ENCODE data around the gene EPHB1. TPM values are rescaled to one million over a fixed set of nuclear protein-coding genes. Genes with fewer than 3 reads are reported as not detected.

EPHB1 gene
- total RNA-seq, 1 experiment from 2014 or later: 7.0 TPM

DNA sequence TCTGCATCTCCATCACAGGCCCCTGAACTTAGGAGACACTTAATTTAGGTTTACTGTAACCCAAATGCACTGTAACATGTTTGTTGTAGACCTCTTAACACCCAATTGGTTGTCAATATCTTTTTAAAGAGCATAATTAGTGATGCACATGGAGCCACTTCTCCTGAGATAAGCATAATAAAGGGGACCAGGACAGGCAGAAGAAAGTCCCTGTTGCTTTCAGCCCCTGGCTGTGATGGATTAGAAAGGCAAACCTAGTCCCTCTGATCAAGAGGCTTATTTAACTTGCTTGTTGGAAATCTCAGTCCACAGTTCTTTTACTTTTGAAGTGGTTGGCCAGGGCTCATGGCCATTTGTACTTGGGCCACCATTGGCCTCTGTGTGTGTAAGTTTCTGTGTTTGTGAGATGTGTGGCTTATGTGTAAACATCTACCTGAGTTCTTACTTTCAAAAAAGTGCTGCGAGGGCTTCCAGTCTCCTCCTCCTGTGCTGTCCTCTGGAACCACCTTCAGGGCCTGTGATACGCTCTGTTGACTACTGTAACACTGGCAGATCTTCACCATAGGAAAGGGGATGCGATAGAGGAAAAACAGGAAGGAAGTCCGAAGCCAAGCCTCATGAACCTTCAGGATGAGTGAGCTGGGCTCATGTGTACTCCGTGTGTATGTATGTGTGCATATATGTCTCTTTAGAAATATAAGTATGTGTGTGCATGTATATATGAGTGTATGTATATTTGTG is 136.2 kb downstream of the EPHB1 start (continued):
- TF ChIP-seq, protein P1, sequence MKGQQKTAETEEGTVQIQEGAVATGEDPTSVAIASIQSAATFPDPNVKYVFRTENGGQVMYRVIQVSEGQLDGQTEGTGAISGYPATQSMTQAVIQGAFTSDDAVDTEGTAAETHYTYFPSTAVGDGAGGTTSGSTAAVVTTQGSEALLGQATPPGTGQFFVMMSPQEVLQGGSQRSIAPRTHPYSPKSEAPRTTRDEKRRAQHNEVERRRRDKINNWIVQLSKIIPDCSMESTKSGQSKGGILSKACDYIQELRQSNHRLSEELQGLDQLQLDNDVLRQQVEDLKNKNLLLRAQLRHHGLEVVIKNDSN (CRISPR knock-in tag; IDR thresholded peaks at IDR 0.05): no peak

DNA sequence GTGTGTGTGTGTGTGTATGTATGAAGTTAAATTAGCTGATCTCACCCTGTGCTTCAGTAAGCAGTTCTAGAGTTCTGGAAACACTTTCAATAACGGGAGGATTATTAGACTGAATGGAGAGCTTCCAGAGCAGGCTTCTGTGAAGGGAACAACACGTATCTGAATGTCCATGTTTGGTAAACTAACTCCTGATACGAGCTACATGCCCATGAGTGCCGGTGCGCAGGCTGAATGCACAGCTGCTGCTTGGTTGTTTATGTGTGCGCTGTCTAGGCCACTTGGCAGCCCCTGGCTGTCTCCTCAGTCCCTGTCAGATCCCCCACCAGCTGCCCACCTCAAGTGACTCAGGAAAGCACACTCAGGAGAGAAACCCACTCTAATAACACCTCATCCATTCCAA is 137.0 kb downstream of the EPHB1 start:
- peaks cover 31% of the 10 kb centered on the region for H3K4me1 Mint-ChIP-seq
- ATAC-seq (no peak), DNase-seq (ENCODE audit: low spot score) (no peak)
- no peak for TF ChIP-seq NFYB (CRISPR knock-in tag; conservative IDR thresholded peaks at IDR 0.05; ENCODE audit: low read depth)
- TF ChIP-seq, protein P2, sequence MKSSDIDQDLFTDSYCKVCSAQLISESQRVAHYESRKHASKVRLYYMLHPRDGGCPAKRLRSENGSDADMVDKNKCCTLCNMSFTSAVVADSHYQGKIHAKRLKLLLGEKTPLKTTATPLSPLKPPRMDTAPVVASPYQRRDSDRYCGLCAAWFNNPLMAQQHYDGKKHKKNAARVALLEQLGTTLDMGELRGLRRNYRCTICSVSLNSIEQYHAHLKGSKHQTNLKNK (CRISPR knock-in tag; IDR thresholded peaks at IDR 0.05): no peak
- TF ChIP-seq, protein P3, sequence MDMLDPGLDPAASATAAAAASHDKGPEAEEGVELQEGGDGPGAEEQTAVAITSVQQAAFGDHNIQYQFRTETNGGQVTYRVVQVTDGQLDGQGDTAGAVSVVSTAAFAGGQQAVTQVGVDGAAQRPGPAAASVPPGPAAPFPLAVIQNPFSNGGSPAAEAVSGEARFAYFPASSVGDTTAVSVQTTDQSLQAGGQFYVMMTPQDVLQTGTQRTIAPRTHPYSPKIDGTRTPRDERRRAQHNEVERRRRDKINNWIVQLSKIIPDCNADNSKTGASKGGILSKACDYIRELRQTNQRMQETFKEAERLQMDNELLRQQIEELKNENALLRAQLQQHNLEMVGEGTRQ (CRISPR knock-in tag; IDR thresholded peaks at IDR 0.05): no peak
- no peak for TF ChIP-seq FOXP1 (CRISPR knock-in tag; IDR thresholded peaks at IDR 0.05; ENCODE audit: borderline replicate concordance)
- TF ChIP-seq, protein P4, sequence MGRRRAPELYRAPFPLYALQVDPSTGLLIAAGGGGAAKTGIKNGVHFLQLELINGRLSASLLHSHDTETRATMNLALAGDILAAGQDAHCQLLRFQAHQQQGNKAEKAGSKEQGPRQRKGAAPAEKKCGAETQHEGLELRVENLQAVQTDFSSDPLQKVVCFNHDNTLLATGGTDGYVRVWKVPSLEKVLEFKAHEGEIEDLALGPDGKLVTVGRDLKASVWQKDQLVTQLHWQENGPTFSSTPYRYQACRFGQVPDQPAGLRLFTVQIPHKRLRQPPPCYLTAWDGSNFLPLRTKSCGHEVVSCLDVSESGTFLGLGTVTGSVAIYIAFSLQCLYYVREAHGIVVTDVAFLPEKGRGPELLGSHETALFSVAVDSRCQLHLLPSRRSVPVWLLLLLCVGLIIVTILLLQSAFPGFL (CRISPR knock-in tag; IDR thresholded peaks at IDR 0.05; ENCODE audit: borderline replicate concordance): no peak
- TF ChIP-seq, protein P5, sequence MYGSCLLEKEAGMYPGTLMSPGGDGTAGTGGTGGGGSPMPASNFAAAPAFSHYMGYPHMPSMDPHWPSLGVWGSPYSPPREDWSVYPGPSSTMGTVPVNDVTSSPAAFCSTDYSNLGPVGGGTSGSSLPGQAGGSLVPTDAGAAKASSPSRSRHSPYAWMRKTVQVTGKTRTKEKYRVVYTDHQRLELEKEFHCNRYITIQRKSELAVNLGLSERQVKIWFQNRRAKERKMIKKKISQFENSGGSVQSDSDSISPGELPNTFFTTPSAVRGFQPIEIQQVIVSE (CRISPR knock-in tag; IDR thresholded peaks at IDR 0.05; ENCODE audit: borderline replicate concordance): no peak
- peaks cover 92% of the 10 kb centered on the region for H3K27me3 Mint-ChIP-seq (ENCODE audit: low read depth)
- CTCF ChIA-PET: no interaction called here
- H3K27ac Mint-ChIP-seq: no peak overlapping the region
- POLR2A ChIA-PET: no interaction called here
- H3K9me3 Mint-ChIP-seq: no peaks in the 10 kb centered on the region
- no peak overlapping the region for H3K4me3 Mint-ChIP-seq
- no peaks in the 10 kb centered on the region for H3K36me3 Mint-ChIP-seq

DNA sequence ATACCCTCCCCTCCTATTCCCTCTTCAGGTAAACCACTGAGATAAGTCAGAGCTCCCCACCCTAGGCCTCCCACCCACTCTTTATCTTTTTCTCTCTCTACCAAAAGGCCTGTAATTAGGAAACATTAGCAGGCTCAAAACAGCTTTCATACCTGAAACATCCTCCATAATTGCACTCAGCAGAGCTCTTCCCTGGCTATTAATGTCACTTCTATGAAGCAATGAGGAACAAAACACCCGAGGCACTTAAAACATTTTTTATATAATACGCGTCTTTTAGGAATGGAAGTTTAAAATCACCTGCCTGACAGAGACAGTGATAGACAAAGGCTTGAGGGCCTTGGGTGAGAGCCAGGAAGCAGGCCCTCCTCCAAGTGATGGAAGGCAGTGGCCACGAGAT is 138.9 kb downstream of the EPHB1 start:
- Mint-ChIP-seq H3K36me3 (no peaks in the 10 kb centered on the region), H3K4me3 (no peak overlapping the region), H3K9me3 (no peaks in the 10 kb centered on the region), H3K27ac (no peak overlapping the region), H3K27me3 (ENCODE audit: low read depth) (peaks cover 82% of the 10 kb centered on the region), H3K4me1 (peaks cover 48% of the 10 kb centered on the region)
- ChIA-PET CTCF (interaction anchor here (1.1 kb wide), 1 partner anchor 139 kb away, joined by 4 read pairs; the partner anchor contains the start of gene EPHB1), POLR2A (no interaction called here)
- no peak for TF ChIP-seq TEAD1 (CRISPR knock-in tag; IDR thresholded peaks at IDR 0.05)
- TF ChIP-seq RORB (CRISPR knock-in tag; IDR thresholded peaks at IDR 0.05): no peak
- no peak for TF ChIP-seq GRHL2 (CRISPR knock-in tag; IDR thresholded peaks at IDR 0.05; ENCODE audit: insufficient replicate concordance, severe bottlenecking)
- TF ChIP-seq SMAD4 (CRISPR knock-in tag; IDR thresholded peaks at IDR 0.05): no peak
- TF ChIP-seq, protein P5 (CRISPR knock-in tag; IDR thresholded peaks at IDR 0.05; ENCODE audit: borderline replicate concordance): no peak
- TF ChIP-seq, protein P6, sequence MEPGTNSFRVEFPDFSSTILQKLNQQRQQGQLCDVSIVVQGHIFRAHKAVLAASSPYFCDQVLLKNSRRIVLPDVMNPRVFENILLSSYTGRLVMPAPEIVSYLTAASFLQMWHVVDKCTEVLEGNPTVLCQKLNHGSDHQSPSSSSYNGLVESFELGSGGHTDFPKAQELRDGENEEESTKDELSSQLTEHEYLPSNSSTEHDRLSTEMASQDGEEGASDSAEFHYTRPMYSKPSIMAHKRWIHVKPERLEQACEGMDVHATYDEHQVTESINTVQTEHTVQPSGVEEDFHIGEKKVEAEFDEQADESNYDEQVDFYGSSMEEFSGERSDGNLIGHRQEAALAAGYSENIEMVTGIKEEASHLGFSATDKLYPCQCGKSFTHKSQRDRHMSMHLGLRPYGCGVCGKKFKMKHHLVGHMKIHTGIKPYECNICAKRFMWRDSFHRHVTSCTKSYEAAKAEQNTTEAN (CRISPR knock-in tag; IDR thresholded peaks at IDR 0.05): no peak
- no peak for TF ChIP-seq KAT7 (CRISPR knock-in tag; IDR thresholded peaks at IDR 0.05; ENCODE audit: borderline replicate concordance)
- TF ChIP-seq, protein P7, sequence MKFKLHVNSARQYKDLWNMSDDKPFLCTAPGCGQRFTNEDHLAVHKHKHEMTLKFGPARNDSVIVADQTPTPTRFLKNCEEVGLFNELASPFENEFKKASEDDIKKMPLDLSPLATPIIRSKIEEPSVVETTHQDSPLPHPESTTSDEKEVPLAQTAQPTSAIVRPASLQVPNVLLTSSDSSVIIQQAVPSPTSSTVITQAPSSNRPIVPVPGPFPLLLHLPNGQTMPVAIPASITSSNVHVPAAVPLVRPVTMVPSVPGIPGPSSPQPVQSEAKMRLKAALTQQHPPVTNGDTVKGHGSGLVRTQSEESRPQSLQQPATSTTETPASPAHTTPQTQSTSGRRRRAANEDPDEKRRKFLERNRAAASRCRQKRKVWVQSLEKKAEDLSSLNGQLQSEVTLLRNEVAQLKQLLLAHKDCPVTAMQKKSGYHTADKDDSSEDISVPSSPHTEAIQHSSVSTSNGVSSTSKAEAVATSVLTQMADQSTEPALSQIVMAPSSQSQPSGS (CRISPR knock-in tag; IDR thresholded peaks at IDR 0.05; ENCODE audit: borderline replicate concordance, low read depth): no peak
- no peak for TF ChIP-seq CREB1 (CRISPR knock-in tag; IDR thresholded peaks at IDR 0.05)
- TF ChIP-seq MYBL2 (CRISPR knock-in tag; IDR thresholded peaks at IDR 0.05): no peak
- ATAC-seq (no peak), DNase-seq (ENCODE audit: low spot score) (no peak)
